AG10803 (cell line): ENCODE measurements around the gene POLR3A.
A peak's percentile ranks its signal among the peaks of the same experiment; 100 is the strongest.

ENCODE experiments used
- DNase-seq: peaks from one replicate; pipeline ENCODE4 v3.0.0; 2010; ENCODE audit warnings: low read depth
- H3K4me3 ChIP-seq: 2 replicates; pipeline ENCODE4 v1.5.1; 2011; ENCODE audit warnings: mild to moderate bottlenecking, low read length, control low read depth
- TF ChIP-seq, protein P1 (sequence below): conservative IDR thresholded peaks from 2 replicates; pipeline ENCODE4 v1.5.1; 2011; ENCODE audit warnings: mild to moderate bottlenecking, low read length, control low read depth, inconsistent platforms

POLR3A gene

DNA sequence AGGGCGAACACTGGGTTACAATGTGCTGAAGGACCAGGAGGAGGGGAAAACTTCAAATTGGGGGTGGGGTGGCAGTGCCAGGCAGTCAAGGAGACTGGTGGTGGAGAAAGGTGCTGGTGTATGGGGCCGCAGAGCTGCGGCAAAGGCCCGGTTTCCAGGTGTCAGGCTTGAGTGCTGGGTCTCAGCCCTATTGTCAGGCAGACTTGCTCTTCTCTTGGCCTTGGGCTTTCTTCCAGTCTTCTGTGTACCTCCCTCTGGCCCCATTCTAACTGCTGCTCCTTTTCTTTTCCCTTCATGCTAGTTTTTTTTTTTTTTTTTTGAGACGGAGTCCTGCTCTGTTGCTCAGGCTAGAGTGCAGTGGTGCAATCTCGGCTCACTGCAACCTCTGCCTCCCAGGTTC lies 51.0 kb downstream of the POLR3A start:
- H3K4me3 ChIP-seq, result no peak overlapping the region
- TF ChIP-seq, protein P1, sequence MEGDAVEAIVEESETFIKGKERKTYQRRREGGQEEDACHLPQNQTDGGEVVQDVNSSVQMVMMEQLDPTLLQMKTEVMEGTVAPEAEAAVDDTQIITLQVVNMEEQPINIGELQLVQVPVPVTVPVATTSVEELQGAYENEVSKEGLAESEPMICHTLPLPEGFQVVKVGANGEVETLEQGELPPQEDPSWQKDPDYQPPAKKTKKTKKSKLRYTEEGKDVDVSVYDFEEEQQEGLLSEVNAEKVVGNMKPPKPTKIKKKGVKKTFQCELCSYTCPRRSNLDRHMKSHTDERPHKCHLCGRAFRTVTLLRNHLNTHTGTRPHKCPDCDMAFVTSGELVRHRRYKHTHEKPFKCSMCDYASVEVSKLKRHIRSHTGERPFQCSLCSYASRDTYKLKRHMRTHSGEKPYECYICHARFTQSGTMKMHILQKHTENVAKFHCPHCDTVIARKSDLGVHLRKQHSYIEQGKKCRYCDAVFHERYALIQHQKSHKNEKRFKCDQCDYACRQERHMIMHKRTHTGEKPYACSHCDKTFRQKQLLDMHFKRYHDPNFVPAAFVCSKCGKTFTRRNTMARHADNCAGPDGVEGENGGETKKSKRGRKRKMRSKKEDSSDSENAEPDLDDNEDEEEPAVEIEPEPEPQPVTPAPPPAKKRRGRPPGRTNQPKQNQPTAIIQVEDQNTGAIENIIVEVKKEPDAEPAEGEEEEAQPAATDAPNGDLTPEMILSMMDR, result no peak
- DNase-seq, result no peak

DNA sequence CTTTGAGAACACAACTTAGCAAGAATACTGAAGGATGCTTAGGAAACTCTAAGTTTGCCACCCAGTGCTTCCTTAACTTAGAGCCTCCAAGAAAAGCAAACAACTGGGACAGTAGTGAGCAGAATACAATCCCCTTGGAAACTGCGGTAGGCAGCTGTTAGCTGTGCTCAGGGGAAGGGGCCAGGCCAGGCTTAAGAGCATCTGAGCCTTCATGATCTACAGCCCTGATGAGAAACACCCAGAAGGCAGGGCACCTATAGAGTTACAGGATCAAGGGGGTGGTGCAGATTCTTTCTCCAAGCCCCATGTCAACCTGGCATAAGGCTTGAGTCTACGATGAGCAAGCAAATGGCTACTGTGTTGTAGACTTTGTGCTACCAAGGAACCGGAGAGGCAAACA lies 51.4 kb downstream of the POLR3A start:
- no peak for DNase-seq
- H3K4me3 ChIP-seq, result no peak overlapping the region
- TF ChIP-seq, protein P1, result no peak

DNA sequence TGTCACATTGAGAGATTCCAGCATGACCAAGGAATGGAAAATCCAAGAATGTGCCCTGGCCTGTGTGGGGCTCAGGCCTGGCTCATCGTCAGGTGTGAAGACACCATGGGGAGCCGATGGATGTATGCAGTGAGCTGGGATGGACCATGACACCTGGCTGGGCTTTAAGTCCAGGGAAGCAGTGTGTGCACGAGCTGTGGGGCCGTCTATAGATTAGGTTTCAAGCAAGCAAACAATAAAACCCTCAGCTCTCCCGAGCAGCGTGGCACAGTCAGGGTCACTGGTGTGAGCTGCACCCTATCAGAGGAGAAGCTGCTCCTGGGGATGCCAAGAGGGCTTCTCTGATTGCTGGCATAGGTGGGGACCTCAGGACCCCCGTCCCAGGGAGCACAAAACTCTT lies 52.3 kb downstream of the POLR3A start:
- no peak for DNase-seq
- TF ChIP-seq, protein P1, result no peak
- no peak overlapping the region for H3K4me3 ChIP-seq

DNA sequence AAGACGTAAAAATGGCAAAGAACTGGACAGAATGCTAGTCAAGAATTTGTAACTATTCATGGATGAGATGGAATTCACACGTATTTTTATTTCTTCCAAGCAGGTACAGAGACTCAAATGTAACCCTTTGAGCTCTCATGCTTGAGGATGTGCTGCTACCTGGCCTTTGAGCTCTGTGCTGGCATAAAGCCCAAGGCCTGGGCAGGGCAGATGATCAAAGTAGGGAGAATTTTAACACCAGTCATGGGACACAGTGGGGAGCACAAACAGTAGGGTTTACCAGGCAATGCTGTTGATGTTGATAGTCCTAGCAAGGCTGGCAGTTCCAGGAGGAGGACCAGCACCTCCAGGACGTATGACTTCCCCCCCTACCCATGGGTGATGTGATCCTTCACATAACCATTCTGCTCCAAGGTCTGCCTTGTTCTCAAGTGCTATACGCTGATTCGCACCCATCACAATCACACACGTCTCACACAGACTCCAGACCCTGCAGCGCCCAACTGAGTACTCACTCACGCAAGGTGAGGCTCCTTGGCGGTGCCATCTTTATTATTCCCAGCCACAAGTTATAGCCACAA lies 54.1 kb downstream of the POLR3A start:
- DNase-seq, result no peak
- TF ChIP-seq, protein P1, result no peak

DNA sequence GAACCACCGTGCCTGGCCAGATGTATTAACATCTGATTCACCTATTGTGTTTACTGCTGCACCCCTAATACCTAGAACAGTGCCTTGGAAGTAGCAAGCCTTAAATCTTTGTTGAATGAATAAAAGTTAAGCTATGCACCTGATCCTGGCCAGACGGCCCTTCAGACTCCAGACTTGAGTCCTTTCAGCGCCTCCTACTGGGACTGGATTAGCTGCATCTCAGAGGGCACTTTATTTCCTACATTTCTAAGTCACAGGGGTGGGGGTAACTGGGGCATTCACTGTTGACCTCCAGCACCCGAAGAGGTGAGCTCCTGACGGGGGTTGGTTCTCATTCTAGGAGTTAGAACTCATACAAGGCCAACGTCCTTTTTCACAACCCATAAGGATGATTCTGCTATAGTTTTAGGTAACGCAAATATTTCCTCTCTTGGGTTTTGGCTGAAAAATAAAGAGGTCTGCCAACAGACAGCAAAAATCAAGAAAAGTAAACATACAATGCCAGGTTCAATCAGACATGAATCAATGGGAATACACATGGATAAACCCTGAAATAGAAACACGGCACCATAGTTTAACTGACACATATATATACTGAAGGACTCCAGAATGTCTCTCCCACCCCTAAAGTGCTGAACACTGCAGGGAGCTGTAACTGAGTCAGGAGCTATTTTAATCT lies 54.8 kb downstream of the POLR3A start:
- TF ChIP-seq, protein P1, result peak; percentile 52
- DNase-seq, result peak; percentile 48
- H3K4me3 ChIP-seq, result no peak overlapping the region

More for the DNA sequence above, 54.1 kb downstream of the POLR3A start:
- H3K4me3 ChIP-seq, result no peak overlapping the region

DNA sequence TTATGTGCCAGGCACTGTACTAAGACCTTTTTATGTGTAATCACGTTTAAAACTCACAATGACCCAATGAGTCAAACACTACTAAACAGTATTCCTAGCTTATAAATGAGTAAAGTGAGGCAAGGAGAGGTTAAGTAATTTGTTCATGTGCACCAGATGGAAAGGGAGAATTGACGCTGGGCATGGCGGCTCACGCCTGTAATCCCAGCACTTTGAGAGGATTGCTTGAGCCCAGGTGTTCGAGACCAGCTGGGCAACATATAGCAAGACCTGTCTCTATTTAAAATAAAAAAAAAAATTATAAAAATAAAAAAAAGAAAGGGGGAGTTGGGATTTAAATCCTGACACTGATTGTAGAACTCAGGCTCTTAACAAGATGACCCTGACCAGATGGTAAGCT lies 56.0 kb downstream of the POLR3A start:
- DNase-seq, result no peak
- TF ChIP-seq, protein P1, result no peak
- no peak overlapping the region for H3K4me3 ChIP-seq

DNA sequence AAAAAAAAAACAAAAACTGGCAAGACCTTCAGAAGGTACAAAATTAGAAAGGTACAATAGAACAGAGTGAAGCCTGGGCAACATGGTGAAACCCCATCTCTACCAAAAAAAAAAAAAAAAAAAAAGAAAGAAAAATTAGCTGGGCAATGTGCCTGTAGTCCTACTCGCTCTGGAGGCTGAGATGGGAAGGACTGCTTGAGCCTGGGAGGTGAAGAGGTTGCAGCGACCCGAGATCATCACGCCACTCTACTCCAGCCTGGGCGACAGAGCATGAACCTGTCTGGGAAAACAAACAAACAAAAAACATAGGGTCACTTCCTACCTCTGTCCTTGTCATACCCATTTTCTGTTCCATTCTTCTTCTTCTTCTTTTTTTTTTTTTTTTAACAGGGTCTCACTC lies 57.2 kb downstream of the POLR3A start:
- H3K4me3 ChIP-seq, result no peak overlapping the region
- no peak for DNase-seq
- TF ChIP-seq, protein P1, result 0 out of 2 replicates have a peak, but pooled peaks have one; percentile 3
